ENCODE results near the gene ADA. TPM values are rescaled to one million over a fixed set of nuclear protein-coding genes. Genes with fewer than 3 reads are reported as not detected.
A peak's percentile ranks its signal among the peaks of the same experiment; 100 is the strongest.

ADA gene
- total and polyA plus RNA-seq, 2 of the 13 experiments (the other 11 are each of a cell fraction or from before 2014, with no cell fraction given) = 2.5 to 11.3 TPM

DNA sequence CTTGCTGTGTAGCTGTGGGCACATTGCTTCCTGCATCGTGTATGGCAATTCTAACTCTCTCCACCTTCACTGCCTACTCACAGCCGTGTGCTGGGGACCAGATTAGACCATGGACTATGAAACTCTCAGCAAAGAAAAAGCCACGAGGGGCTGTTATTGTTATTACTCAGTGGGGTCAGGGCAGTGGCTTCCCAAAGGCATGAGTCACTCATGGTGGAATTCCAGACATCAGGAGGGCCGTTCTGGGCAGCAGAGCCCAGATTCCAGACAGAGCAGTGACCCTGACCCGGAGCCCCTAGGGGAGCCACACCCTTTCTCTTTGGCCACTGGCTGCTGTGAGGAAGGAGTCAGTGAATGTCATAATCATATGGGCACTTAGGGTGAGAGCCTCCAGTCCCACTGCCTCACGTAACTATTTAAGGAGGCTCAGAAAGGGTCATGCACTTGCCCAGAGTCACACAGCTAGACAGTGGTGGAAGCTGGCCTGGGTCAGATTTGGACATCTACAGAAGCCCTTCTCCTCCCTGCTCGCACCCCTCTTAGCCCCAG is 41.5 kb upstream of the ADA start (continued):
- TF ChIP-seq RAD51 (IDR thresholded peaks at IDR 0.05; ENCODE audit: borderline replicate concordance) = no peak
- TF ChIP-seq ZNF468 (CRISPR knock-in tag; IDR thresholded peaks at IDR 0.05) = no peak
- no peak for TF ChIP-seq ZFP36L1 (CRISPR knock-in tag; IDR thresholded peaks at IDR 0.05)
- no peak for TF ChIP-seq ZSCAN22 (CRISPR knock-in tag; IDR thresholded peaks at IDR 0.05)
- TF ChIP-seq KDM6A (CRISPR knock-in tag; IDR thresholded peaks at IDR 0.05; ENCODE audit: low read depth) = peak; percentile 49; the same call in 1 of the 2 replicates
- no peak for TF ChIP-seq ZNF709 (CRISPR knock-in tag; IDR thresholded peaks at IDR 0.05)
- TF ChIP-seq YEATS4 (CRISPR knock-in tag; IDR thresholded peaks at IDR 0.05; ENCODE audit: borderline replicate concordance) = no peak
- TF ChIP-seq, protein P1, sequence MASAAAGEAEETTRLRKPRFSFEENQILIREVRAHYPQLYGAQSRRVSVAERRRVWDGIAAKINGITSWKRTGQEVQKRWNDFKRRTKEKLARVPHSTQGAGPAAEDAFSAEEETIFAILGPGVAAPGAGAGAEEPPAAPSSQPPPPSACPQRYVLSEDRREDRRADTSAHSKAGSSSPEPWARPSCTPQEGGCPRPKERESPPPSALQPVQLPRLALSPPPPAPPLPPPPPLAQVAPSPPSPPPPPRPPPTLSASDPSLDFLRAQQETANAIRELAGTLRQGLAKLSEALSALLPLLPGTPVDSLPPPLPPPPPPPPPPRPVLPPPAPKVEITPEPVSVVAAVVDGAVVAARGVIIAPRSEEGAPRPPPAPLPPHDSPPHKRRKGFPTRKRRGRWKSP (CRISPR knock-in tag; IDR thresholded peaks at IDR 0.05) = no peak
- TF ChIP-seq, protein P2, sequence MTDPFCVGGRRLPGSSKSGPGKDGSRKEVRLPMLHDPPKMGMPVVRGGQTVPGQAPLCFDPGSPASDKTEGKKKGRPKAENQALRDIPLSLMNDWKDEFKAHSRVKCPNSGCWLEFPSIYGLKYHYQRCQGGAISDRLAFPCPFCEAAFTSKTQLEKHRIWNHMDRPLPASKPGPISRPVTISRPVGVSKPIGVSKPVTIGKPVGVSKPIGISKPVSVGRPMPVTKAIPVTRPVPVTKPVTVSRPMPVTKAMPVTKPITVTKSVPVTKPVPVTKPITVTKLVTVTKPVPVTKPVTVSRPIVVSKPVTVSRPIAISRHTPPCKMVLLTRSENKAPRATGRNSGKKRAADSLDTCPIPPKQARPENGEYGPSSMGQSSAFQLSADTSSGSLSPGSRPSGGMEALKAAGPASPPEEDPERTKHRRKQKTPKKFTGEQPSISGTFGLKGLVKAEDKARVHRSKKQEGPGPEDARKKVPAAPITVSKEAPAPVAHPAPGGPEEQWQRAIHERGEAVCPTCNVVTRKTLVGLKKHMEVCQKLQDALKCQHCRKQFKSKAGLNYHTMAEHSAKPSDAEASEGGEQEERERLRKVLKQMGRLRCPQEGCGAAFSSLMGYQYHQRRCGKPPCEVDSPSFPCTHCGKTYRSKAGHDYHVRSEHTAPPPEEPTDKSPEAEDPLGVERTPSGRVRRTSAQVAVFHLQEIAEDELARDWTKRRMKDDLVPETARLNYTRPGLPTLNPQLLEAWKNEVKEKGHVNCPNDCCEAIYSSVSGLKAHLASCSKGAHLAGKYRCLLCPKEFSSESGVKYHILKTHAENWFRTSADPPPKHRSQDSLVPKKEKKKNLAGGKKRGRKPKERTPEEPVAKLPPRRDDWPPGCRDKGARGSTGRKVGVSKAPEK (CRISPR knock-in tag; IDR thresholded peaks at IDR 0.05; ENCODE audit: borderline replicate concordance) = no peak
- TF ChIP-seq POLR2AphosphoS5 (IDR thresholded peaks at IDR 0.05; ENCODE audit: low read depth, low read length) = no peak
- peak; percentile 96 for TF ChIP-seq NR2F6 (IDR thresholded peaks at IDR 0.05)
- TF ChIP-seq NR2F6 (CRISPR knock-in tag; IDR thresholded peaks at IDR 0.05) = peak; percentile 99
- TF ChIP-seq, protein P3, sequence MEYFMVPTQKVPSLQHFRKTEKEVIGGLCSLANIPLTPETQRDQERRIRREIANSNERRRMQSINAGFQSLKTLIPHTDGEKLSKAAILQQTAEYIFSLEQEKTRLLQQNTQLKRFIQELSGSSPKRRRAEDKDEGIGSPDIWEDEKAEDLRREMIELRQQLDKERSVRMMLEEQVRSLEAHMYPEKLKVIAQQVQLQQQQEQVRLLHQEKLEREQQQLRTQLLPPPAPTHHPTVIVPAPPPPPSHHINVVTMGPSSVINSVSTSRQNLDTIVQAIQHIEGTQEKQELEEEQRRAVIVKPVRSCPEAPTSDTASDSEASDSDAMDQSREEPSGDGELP (IDR thresholded peaks at IDR 0.05; ENCODE audit: borderline replicate concordance, low read depth) = peak; percentile 49; the same call in 1 of the 2 replicates
- TF ChIP-seq FOXC1 (CRISPR knock-in tag; IDR thresholded peaks at IDR 0.05; ENCODE audit: borderline replicate concordance) = no peak
- TF ChIP-seq ZNF20 (CRISPR knock-in tag; IDR thresholded peaks at IDR 0.05) = no peak
- TF ChIP-seq, protein P4, sequence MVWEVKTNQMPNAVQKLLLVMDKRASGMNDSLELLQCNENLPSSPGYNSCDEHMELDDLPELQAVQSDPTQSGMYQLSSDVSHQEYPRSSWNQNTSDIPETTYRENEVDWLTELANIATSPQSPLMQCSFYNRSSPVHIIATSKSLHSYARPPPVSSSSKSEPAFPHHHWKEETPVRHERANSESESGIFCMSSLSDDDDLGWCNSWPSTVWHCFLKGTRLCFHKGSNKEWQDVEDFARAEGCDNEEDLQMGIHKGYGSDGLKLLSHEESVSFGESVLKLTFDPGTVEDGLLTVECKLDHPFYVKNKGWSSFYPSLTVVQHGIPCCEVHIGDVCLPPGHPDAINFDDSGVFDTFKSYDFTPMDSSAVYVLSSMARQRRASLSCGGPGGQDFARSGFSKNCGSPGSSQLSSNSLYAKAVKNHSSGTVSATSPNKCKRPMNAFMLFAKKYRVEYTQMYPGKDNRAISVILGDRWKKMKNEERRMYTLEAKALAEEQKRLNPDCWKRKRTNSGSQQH (CRISPR knock-in tag; IDR thresholded peaks at IDR 0.05; ENCODE audit: low read depth) = no peak
- TF ChIP-seq ZNF34 (CRISPR knock-in tag; IDR thresholded peaks at IDR 0.05; ENCODE audit: borderline replicate concordance) = no peak
- no peak for TF ChIP-seq ATRX (CRISPR knock-in tag; IDR thresholded peaks at IDR 0.05; ENCODE audit: borderline replicate concordance)
- TF ChIP-seq ZNF260 (CRISPR knock-in tag; IDR thresholded peaks at IDR 0.05; ENCODE audit: borderline replicate concordance, low read depth) = no peak
- TF ChIP-seq, protein P5, sequence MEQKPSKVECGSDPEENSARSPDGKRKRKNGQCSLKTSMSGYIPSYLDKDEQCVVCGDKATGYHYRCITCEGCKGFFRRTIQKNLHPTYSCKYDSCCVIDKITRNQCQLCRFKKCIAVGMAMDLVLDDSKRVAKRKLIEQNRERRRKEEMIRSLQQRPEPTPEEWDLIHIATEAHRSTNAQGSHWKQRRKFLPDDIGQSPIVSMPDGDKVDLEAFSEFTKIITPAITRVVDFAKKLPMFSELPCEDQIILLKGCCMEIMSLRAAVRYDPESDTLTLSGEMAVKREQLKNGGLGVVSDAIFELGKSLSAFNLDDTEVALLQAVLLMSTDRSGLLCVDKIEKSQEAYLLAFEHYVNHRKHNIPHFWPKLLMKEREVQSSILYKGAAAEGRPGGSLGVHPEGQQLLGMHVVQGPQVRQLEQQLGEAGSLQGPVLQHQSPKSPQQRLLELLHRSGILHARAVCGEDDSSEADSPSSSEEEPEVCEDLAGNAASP (CRISPR knock-in tag; IDR thresholded peaks at IDR 0.05; ENCODE audit: borderline replicate concordance) = peak; percentile 81; the same call in 1 of the 2 replicates
- TF ChIP-seq MTF1 (CRISPR knock-in tag; IDR thresholded peaks at IDR 0.05) = no peak
- no peak for TF ChIP-seq SNAI1 (CRISPR knock-in tag; IDR thresholded peaks at IDR 0.05; ENCODE audit: borderline replicate concordance)
- TF ChIP-seq JUND (CRISPR knock-in tag; IDR thresholded peaks at IDR 0.05) = peak; percentile 95
- peak; percentile 84 for TF ChIP-seq NR2F2 (IDR thresholded peaks at IDR 0.05; ENCODE audit: borderline replicate concordance, low read depth)
- no peak for TF ChIP-seq ZNF282 (IDR thresholded peaks at IDR 0.05; ENCODE audit: partially characterized antibody)

Data from HepG2 (cell line).